AG10803 (cell line): ENCODE data around the gene DCUN1D3.

Experiments
- DNase-seq: peaks from one replicate; pipeline ENCODE4 v3.0.0; 2010; ENCODE audit warnings: low read depth
- H3K4me3 ChIP-seq: 2 replicates; pipeline ENCODE4 v1.5.1; 2011; ENCODE audit warnings: mild to moderate bottlenecking, low read length, control low read depth
- TF ChIP-seq, protein P1 (sequence below): conservative IDR thresholded peaks from 2 replicates; pipeline ENCODE4 v1.5.1; 2011; ENCODE audit warnings: mild to moderate bottlenecking, low read length, control low read depth, inconsistent platforms

The DCUN1D3 gene

GRCh38 chr16:20899477-20900298 lies 470 bp downstream of the DCUN1D3 start:
- DNase-seq, result no peak
- TF ChIP-seq, protein P1, sequence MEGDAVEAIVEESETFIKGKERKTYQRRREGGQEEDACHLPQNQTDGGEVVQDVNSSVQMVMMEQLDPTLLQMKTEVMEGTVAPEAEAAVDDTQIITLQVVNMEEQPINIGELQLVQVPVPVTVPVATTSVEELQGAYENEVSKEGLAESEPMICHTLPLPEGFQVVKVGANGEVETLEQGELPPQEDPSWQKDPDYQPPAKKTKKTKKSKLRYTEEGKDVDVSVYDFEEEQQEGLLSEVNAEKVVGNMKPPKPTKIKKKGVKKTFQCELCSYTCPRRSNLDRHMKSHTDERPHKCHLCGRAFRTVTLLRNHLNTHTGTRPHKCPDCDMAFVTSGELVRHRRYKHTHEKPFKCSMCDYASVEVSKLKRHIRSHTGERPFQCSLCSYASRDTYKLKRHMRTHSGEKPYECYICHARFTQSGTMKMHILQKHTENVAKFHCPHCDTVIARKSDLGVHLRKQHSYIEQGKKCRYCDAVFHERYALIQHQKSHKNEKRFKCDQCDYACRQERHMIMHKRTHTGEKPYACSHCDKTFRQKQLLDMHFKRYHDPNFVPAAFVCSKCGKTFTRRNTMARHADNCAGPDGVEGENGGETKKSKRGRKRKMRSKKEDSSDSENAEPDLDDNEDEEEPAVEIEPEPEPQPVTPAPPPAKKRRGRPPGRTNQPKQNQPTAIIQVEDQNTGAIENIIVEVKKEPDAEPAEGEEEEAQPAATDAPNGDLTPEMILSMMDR, result no peak
- peak overlapping the region; percentile 98 for H3K4me3 ChIP-seq

DNA sequence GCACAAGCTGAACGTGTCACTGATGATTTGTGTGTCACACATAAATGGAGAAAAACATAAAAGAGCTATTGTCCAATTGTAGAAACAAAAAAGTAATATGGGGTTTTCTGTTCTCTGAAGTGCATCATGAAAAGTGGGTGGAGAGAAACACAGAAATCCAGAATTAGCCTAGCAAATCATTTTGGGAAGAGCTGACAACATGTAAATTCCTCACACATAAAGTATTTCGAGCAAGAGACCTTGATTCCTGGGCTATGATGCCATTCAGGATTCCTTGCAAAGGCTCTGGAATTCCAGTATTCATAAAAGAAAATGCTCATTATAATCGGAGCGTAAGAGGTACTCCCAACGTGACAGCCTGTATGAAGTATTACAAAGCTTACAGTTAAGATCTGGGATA lies 1.1 kb downstream of the DCUN1D3 start:
- peak overlapping the region; percentile 98 for H3K4me3 ChIP-seq
- DNase-seq, result peak; percentile 90
- TF ChIP-seq, protein P1, result no peak

GRCh38 chr16:20897922-20898321 lies 2.2 kb downstream of the DCUN1D3 start:
- TF ChIP-seq, protein P1, result no peak
- H3K4me3 ChIP-seq, result no peak overlapping the region
- no peak for DNase-seq

GRCh38 chr16:20897253-20897897 lies 2.8 kb downstream of the DCUN1D3 start:
- peak; percentile 47 for DNase-seq

GRCh38 chr16:20894388-20894787 lies 5.8 kb downstream of the DCUN1D3 start:
- TF ChIP-seq, protein P1, result no peak
- no peak overlapping the region for H3K4me3 ChIP-seq
- no peak for DNase-seq

More at GRCh38 chr16:20897253-20897897, 2.8 kb downstream of the DCUN1D3 start:
- no peak overlapping the region for H3K4me3 ChIP-seq
- TF ChIP-seq, protein P1, result no peak

DNA sequence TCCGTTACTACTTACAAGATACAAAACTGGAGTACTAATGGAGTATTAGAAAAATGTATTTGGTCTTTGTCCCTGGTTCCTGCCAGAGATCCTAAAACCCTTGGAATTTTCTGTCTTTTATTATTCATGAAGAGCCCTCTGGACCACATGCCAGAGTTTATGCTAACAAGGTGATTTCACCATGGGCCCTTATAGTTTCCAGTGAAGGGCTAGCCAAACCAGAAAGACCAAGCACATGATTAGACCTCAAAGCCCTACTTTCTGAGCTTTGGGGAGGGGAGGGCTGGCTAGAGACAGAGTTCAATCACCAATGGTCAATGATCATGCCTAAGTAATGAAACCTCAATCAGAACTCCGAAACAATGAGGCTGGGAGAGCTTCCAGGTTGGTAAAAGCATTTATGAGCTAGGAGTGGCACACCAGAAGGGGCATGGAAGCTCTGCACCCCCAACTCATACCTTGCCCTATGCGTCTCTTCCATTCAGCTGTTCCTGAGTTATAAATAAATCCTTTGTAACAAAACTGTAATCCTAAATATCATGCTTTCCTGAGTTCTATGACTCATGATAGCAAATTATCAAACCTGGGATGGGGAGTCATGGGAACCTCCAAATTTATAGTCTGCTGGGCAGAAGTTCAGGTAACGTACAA lies 10.4 kb downstream of the DCUN1D3 start:
- no peak for DNase-seq

More for the DNA sequence above, 10.4 kb downstream of the DCUN1D3 start:
- TF ChIP-seq, protein P1, result no peak
- no peak overlapping the region for H3K4me3 ChIP-seq
